Testis (tissue), 3 donors: ENCODE results near the gene PRKAG2. TPM values are rescaled to one million over a fixed set of nuclear protein-coding genes. Genes with fewer than 3 reads are reported as not detected.

Experiments used
- DNase-seq: peaks from one replicate; pipeline ENCODE4 v3.0.0-alpha.2; 2019
- H3K27ac ChIP-seq, 2 donors: fragments of 200-600 bp; sonication (generic); one replicate each; pipeline ENCODE4 v1.5.1; 2019
- H3K27me3 ChIP-seq: fragments of 200-600 bp; sonication (generic); one replicate; pipeline ENCODE4 v1.5.1; 2019
- H3K36me3 ChIP-seq: fragments of 200-600 bp; sonication (generic); one replicate; pipeline ENCODE4 v1.5.1; 2017; ENCODE audit warnings: low read depth; ENCODE audit errors: missing control alignments
- H3K4me1 ChIP-seq: fragments of 200-600 bp; sonication (generic); one replicate; pipeline ENCODE4 v1.5.1; 2019
- H3K4me3 ChIP-seq, 2 donors: fragments of 200-600 bp; sonication (generic); one replicate each; pipeline ENCODE4 v1.5.1; 2017 to 2019
- H3K9me3 ChIP-seq: fragments of 200-600 bp; sonication (generic); one replicate; pipeline ENCODE4 v1.5.1; 2017
- POLR2A ChIP-seq: fragments of 450-650 bp; IDR thresholded peaks from one replicate; pipeline ENCODE4 v1.6.1; 2017; ENCODE audit warnings: antibody characterized with exemption, mild to moderate bottlenecking, moderate library complexity
- WGBS, 2 donors: methylation state at CpG; one replicate each; pipeline ENCODE4 v1.1.5; 2018; 5-methylcytosine and 5-hydroxymethylcytosine counted together
- intact Hi-C: fragments of 100-400 bp; cut with DNase I; formaldehyde crosslinking; loops from one replicate; pipeline ENCODE4 v1.15.1; 2023; ENCODE audit warnings: low total_unique reads
- polyA plus RNA-seq: library from polyadenylated mRNA; stranded (reverse); fragments of 350-450 nt; fragmentation: Illumina TruSeq; extraction: RNeasy Lipid Tissue Mini Kit (QIAGEN cat#74804); gene quantifications from one replicate; pipeline ENCODE4 v1.2.3, GENCODE V29; 2014; ENCODE audit warnings: low read depth, low replicate concordance; ENCODE audit not compliant: insufficient read depth
- total RNA-seq, 2 donors: library from RNA; depleted of rRNA; stranded (reverse); fragments of >200 nt; gene quantifications; one replicate each; pipeline ENCODE4 v1.2.3, GENCODE V29; 2016
- TF ChIP-seq, protein P1 (sequence below), 3 experiments: fragments of 450-650 bp in 2 of 3; fragments of 200-600 bp in 1 of 3; sonication (generic) in 1 of 3; IDR thresholded peaks; one replicate each; pipeline ENCODE4 v1.5.1; 2016 to 2019; ENCODE audit warnings: antibody characterized with exemption in 3 of 3, mild to moderate bottlenecking in 2 of 3, moderate library complexity in 1 of 3

The PRKAG2 gene
- total and polyA plus RNA-seq, 3 donors from 2014 or later, result 27.9 to 28.7 (median 28.6) TPM

DNA sequence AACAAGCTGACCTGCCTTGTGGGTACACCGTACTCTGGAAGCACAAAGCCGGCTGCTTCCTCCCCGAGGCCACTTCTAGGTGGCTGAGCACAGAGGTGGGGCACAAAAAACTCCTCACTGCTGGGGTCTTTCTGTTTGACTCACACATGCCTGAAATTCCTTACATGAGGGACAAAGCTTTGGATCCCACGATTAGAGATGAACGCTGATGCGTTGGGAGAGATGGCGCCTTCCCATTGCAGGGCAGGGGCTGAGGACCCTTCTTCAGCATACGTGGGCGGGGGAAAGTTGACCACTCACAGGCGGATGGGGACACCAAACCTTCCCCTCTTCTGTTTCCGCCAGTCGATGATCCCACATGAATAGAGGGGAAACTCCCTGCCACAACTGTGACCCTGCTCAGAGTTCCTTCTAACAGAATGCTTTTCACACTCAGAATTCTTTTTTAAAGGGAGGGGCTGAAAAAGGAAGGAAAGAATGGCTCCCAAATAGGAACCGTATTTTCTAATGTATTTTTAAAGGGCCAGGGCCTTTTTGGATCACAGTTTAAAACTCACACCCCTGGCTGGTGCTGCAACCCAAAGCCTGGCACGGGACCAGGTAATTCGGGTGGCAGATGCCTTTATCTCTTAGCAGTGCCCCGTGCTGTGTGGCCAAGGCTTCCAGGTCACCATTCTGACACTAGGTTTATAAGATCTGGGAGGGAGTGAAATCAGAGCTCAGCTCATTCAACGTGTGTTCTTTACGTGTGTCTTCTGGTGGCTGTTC is 134.0 kb downstream of the PRKAG2 start:
- WGBS, 2 donors, result 54 to 63% methylated on average over 15 to 18 of the region's 18 CpGs
- no peak for DNase-seq
- no peaks in the 10 kb centered on the region for H3K36me3 ChIP-seq
- peaks cover 7% of the 10 kb centered on the region for H3K4me1 ChIP-seq
- no peak overlapping the region for H3K27ac ChIP-seq
- intact Hi-C loops, result no loop called here
- TF ChIP-seq POLR2A, result no peak
- no peak overlapping the region for H3K4me3 ChIP-seq
- H3K27me3 ChIP-seq, result no peaks in the 10 kb centered on the region
- no peaks in the 10 kb centered on the region for H3K9me3 ChIP-seq

DNA sequence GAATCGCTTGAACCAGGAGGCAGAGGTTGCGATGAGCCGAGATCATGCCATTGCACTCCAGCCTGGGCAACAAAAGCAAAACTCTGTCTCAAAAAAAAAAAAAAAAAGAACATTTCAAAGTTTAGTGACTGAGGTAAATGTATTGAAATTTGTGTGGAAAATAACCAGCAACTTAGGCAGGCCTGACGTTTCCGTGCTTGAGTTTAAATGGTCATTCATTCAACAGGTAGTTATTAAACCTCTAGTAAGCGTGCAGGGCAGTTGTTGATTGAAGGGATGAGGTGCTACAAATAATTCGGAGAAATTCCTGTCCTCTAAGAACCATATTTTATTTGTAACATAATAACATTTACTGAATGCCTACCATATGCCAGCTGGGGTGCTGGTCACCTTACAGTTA is 135.3 kb downstream of the PRKAG2 start:
- intact Hi-C loops, result no loop called here
- Histone ChIP-seq H3K27ac (no peak overlapping the region), H3K9me3 (no peaks in the 10 kb centered on the region), H3K4me1 (peaks cover 7% of the 10 kb centered on the region), H3K36me3 (no peaks in the 10 kb centered on the region), H3K27me3 (no peaks in the 10 kb centered on the region), H3K4me3 (no peak overlapping the region)
- no peak for TF ChIP-seq POLR2A
- TF ChIP-seq, protein P1, sequence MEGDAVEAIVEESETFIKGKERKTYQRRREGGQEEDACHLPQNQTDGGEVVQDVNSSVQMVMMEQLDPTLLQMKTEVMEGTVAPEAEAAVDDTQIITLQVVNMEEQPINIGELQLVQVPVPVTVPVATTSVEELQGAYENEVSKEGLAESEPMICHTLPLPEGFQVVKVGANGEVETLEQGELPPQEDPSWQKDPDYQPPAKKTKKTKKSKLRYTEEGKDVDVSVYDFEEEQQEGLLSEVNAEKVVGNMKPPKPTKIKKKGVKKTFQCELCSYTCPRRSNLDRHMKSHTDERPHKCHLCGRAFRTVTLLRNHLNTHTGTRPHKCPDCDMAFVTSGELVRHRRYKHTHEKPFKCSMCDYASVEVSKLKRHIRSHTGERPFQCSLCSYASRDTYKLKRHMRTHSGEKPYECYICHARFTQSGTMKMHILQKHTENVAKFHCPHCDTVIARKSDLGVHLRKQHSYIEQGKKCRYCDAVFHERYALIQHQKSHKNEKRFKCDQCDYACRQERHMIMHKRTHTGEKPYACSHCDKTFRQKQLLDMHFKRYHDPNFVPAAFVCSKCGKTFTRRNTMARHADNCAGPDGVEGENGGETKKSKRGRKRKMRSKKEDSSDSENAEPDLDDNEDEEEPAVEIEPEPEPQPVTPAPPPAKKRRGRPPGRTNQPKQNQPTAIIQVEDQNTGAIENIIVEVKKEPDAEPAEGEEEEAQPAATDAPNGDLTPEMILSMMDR (IDR thresholded peaks at IDR 0.05), result no peak
- 93 to 94% methylated on average over 7 of the region's 7 CpGs for WGBS, 2 donors
- no peak for DNase-seq

DNA sequence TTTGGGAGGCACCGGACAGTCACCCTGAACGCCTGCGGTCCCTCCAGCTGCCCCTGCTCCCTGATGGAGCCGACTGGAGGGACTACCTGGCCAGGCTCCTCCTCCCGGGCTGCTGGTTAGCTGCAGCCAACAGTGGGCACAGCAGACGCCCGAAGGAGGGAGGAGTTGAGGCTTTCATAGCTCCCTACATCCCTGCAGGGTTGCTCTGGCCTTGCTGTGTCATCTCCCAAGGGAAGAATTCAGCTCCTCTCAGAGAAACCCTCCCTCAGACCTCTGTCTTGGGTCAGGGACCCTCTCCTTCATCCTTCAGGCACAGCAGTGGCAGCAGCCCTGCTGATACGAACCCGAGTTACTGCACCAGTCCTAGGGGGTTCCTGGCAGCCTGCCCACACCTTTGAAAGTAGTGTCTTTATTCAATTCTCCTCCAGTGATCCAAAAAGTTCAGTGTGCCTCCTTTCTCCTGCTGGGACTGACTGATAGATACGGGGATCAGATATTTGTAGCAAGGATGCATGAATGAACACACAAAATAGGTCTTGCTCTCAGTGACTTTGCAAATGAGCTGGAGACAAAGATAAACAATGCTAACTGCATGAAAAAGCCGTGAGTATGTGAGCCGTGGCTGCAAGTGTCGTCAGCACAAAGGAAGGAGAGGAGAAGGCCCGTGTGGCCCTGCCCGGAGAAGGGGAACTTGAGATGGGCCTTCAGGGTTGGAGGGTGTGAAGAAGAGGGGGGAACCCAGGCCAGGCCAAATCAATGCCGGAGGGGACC is 136.6 kb downstream of the PRKAG2 start:
- Histone ChIP-seq H3K27me3 (no peaks in the 10 kb centered on the region), H3K4me3 (no peak overlapping the region), H3K4me1 (peaks cover 7% of the 10 kb centered on the region), H3K36me3 (no peaks in the 10 kb centered on the region), H3K9me3 (no peaks in the 10 kb centered on the region), H3K27ac (no peak overlapping the region)
- WGBS, 2 donors, result 81 to 82% methylated on average over 14 to 16 of the region's 16 CpGs
- intact Hi-C loops, result no loop called here
- DNase-seq, result no peak
- no peak for TF ChIP-seq POLR2A
- TF ChIP-seq, protein P1 (IDR thresholded peaks at IDR 0.05), result no peak

DNA sequence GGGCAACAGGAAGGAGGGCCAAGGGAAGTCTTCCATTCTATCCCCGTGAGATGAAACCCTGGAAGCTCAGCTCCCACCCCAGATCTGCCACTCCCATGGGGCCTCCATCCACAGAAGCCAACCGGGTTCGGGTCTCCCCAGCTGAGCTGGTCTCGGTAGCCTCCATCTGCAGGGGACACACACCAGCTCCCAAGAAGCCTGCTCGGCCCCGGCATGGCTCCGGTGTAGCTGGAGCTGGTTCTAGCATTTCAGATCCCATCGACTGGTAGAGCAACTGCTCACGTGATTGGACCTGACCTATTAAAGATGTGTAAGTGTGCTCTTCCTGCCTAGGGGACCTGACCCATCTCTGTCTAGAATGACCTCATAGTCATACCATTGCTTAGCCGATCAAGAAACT is 138.0 kb downstream of the PRKAG2 start:
- WGBS, 2 donors, result 86 to 94% methylated on average over 10 of the region's 10 CpGs
- H3K4me1 ChIP-seq, result peaks cover 7% of the 10 kb centered on the region
- H3K4me3 ChIP-seq, result no peak overlapping the region
- TF ChIP-seq POLR2A, result no peak
- TF ChIP-seq, protein P1 (IDR thresholded peaks at IDR 0.05), result no peak
- no peaks in the 10 kb centered on the region for H3K27me3 ChIP-seq
- no peak for DNase-seq
- intact Hi-C loops, result no loop called here
- no peak overlapping the region for H3K27ac ChIP-seq
- no peaks in the 10 kb centered on the region for H3K9me3 ChIP-seq
- no peaks in the 10 kb centered on the region for H3K36me3 ChIP-seq

DNA sequence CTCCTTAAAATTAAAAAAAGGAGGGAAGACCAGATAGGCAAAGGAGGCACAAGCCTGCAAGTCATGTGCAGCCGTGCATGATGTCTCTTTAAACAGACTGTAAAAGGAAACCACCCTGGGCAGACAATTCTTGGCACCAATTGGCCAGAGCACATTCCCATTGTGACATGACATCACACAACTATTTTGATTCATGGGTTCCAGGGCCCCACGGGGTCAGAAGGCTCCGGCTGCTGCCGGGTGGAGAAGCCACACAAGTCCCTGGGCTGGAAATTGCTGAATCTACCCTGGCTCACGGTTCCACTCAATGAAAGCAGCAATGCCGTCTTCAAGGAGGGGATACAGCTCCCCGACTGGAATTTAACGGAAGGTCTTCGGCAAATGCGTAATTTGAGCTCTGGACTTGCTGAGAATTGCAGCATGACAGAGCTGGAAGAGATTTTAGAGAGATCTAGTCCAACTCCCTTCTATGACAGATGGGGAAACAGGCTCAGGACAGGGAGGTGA is 140.5 kb downstream of the PRKAG2 start:
- TF ChIP-seq POLR2A, result no peak
- TF ChIP-seq, protein P1 (IDR thresholded peaks at IDR 0.05), result no peak
- Histone ChIP-seq H3K4me3 (no peak overlapping the region), H3K27me3 (no peaks in the 10 kb centered on the region), H3K4me1 (no peaks in the 10 kb centered on the region), H3K9me3 (no peaks in the 10 kb centered on the region), H3K36me3 (no peaks in the 10 kb centered on the region), H3K27ac (no peak overlapping the region)
- 32 to 44% methylated on average over 6 to 10 of the region's 10 CpGs for WGBS, 2 donors
- peak; percentile 45 for DNase-seq
- intact Hi-C loops, result no loop called here
